ENCODE results near the gene RAB38.

RAB38 gene

GRCh38 chr11:88169881-88170280 lies 5.4 kb downstream of the RAB38 start:
- DNase-seq (ENCODE audit: low read depth), result no peak

GRCh38 chr11:88169471-88169870 lies 5.8 kb downstream of the RAB38 start:
- no peak for DNase-seq (ENCODE audit: low read depth)

GRCh38 chr11:88167853-88168252 lies 7.4 kb downstream of the RAB38 start:
- no peak for DNase-seq (ENCODE audit: low read depth)

- DNase-seq (ENCODE audit: low read depth), result no peak
Observed at GRCh38 chr11:88164806-88165585, 10.2 kb downstream of the RAB38 start.

- no peak for DNase-seq (ENCODE audit: low read depth)
Observed at GRCh38 chr11:88164320-88164719, 10.9 kb downstream of the RAB38 start.

- no peak for DNase-seq (ENCODE audit: low read depth)
Observed at GRCh38 chr11:88158081-88158480, 17.2 kb downstream of the RAB38 start.

GRCh38 chr11:88157370-88157769 lies 17.9 kb downstream of the RAB38 start:
- no peak for DNase-seq (ENCODE audit: low read depth)

GRCh38 chr11:88152381-88152780 lies 22.9 kb downstream of the RAB38 start:
- no peak for DNase-seq (ENCODE audit: low read depth)

GRCh38 chr11:88151709-88152265 lies 23.5 kb downstream of the RAB38 start:
- no peak for DNase-seq (ENCODE audit: low read depth)

GRCh38 chr11:88146106-88146505 lies 29.1 kb downstream of the RAB38 start:
- no peak for DNase-seq (ENCODE audit: low read depth)

GRCh38 chr11:88139865-88140264 lies 35.4 kb downstream of the RAB38 start:
- no peak for DNase-seq (ENCODE audit: low read depth)

GRCh38 chr11:88131764-88132470 lies 43.3 kb downstream of the RAB38 start:
- DNase-seq (ENCODE audit: low read depth), result no peak

- no peak for DNase-seq (ENCODE audit: low read depth)
Observed at GRCh38 chr11:88122956-88123355, 52.3 kb downstream of the RAB38 start.

GRCh38 chr11:88119561-88119960 lies 55.7 kb downstream of the RAB38 start:
- DNase-seq (ENCODE audit: low read depth), result no peak

- no peak for DNase-seq (ENCODE audit: low read depth)
Observed at GRCh38 chr11:88117281-88117858, 57.9 kb downstream of the RAB38 start.

GRCh38 chr11:88115828-88116755 lies 59.2 kb downstream of the RAB38 start:
- no peak for DNase-seq (ENCODE audit: low read depth)

- DNase-seq (ENCODE audit: low read depth), result no peak
Observed at GRCh38 chr11:88114486-88115045, 60.7 kb downstream of the RAB38 start.

- DNase-seq (ENCODE audit: low read depth), result no peak
Observed at GRCh38 chr11:88106666-88107065, 68.6 kb downstream of the RAB38 start.

- no peak for DNase-seq (ENCODE audit: low read depth)
Observed at GRCh38 chr11:88105951-88106350, 69.3 kb downstream of the RAB38 start.

- no peak for DNase-seq (ENCODE audit: low read depth)
Observed at GRCh38 chr11:88105526-88105925, 69.7 kb downstream of the RAB38 start.

GRCh38 chr11:88104408-88104807 lies 70.8 kb downstream of the RAB38 start:
- no peak for DNase-seq (ENCODE audit: low read depth)

All from activated T-cell treated with anti-CD3 and anti-CD28 coated beads for 24 hours (primary cell).